Mammary epithelial cell (primary cell): Measurements from ENCODE around the gene RNF111.
"Not testable (repeated sequence)": the region's sequence is repeated elsewhere in the genome, so short reads cannot be mapped to it uniquely, and the experiment has no call there.

Source experiments
- EZH2 ChIP-seq: IDR thresholded peaks from 2 replicates; pipeline ENCODE4 v1.6.1; 2012; ENCODE audit warnings: low read length, inconsistent platforms, borderline replicate concordance
- TF ChIP-seq, protein P1 (sequence below), 2 donors: IDR thresholded peaks in 1 of 2; conservative IDR thresholded peaks in 1 of 2; 2 replicates each; pipeline ENCODE4 v1.5.1; 2011 to 2012; ENCODE audit warnings: inconsistent platforms in 2 of 2, low read length in 2 of 2, mild to moderate bottlenecking in 2 of 2, control low read depth in 1 of 2, low read depth in 1 of 2; ENCODE audit not compliant: insufficient read depth in 1 of 2; ENCODE audit errors: extremely low read depth in 1 of 2

DNA sequence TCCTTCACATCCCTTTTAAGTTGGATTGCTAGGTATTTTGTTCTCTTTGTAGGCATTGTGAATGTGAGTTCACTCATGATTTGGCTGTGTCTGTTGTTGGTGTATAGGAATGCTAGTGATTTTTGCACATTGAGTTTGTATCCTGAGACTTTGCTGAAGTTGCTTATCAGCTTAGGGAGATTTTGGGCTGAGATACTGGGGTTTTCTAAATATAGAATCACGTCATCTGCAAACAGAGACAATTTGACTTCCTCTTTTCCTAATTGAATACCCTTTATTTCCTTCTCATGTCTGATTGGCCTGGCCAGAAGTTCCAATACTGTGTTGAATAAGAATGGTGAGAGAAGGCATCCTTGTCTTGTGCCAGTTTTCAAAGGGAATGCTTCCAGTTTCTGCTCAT is 139.8 kb downstream of the RNF111 start:
- TF ChIP-seq, protein P1, sequence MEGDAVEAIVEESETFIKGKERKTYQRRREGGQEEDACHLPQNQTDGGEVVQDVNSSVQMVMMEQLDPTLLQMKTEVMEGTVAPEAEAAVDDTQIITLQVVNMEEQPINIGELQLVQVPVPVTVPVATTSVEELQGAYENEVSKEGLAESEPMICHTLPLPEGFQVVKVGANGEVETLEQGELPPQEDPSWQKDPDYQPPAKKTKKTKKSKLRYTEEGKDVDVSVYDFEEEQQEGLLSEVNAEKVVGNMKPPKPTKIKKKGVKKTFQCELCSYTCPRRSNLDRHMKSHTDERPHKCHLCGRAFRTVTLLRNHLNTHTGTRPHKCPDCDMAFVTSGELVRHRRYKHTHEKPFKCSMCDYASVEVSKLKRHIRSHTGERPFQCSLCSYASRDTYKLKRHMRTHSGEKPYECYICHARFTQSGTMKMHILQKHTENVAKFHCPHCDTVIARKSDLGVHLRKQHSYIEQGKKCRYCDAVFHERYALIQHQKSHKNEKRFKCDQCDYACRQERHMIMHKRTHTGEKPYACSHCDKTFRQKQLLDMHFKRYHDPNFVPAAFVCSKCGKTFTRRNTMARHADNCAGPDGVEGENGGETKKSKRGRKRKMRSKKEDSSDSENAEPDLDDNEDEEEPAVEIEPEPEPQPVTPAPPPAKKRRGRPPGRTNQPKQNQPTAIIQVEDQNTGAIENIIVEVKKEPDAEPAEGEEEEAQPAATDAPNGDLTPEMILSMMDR (conservative IDR thresholded peaks at IDR 0.05 in 1 of 2, IDR thresholded peaks at IDR 0.05 in 1 of 2; ENCODE audit: extremely low read depth in 1 of 2, insufficient read depth in 1 of 2, low read depth in 1 of 2, low read length in 2 of 2): not testable (repeated sequence)
- TF ChIP-seq EZH2: not testable (repeated sequence)
